RPMI8226 (cell line): Measurements from ENCODE around the gene FBXO8.

Experiments
- DNase-seq: peaks from one replicate; pipeline ENCODE4 v3.0.0-alpha.2; 2015

Gene FBXO8

GRCh38 chr4:174241162-174241561 lies 42.3 kb downstream of the FBXO8 start:
- DNase-seq = no peak

- DNase-seq = no peak
Observed at GRCh38 chr4:174236359-174236758, 47.1 kb downstream of the FBXO8 start.

- DNase-seq = no peak
Observed at GRCh38 chr4:174230680-174231079, 52.8 kb downstream of the FBXO8 start.

- no peak for DNase-seq
Observed at GRCh38 chr4:174230148-174230547, 53.3 kb downstream of the FBXO8 start.

GRCh38 chr4:174228988-174229387 lies 54.5 kb downstream of the FBXO8 start:
- no peak for DNase-seq

GRCh38 chr4:174225349-174226049 lies 58.0 kb downstream of the FBXO8 start:
- DNase-seq = no peak

GRCh38 chr4:174224550-174224949 lies 58.9 kb downstream of the FBXO8 start:
- no peak for DNase-seq

- peak; percentile 39 for DNase-seq
Observed at GRCh38 chr4:174222266-174222872, 61.1 kb downstream of the FBXO8 start.

- no peak for DNase-seq
Observed at GRCh38 chr4:174218127-174218790, 65.2 kb downstream of the FBXO8 start.

GRCh38 chr4:174217273-174218126 lies 66.0 kb downstream of the FBXO8 start:
- no peak for DNase-seq

GRCh38 chr4:174216799-174217272 lies 66.6 kb downstream of the FBXO8 start:
- DNase-seq = no peak

GRCh38 chr4:174215961-174216680 lies 67.3 kb downstream of the FBXO8 start:
- DNase-seq = no peak

GRCh38 chr4:174215057-174215456 lies 68.4 kb downstream of the FBXO8 start:
- no peak for DNase-seq

- DNase-seq = no peak
Observed at GRCh38 chr4:174214101-174214878, 69.2 kb downstream of the FBXO8 start.

- DNase-seq = no peak
Observed at GRCh38 chr4:174213731-174214100, 69.8 kb downstream of the FBXO8 start.

GRCh38 chr4:174212061-174212460 lies 71.4 kb downstream of the FBXO8 start:
- DNase-seq = no peak

GRCh38 chr4:174211622-174212044 lies 71.8 kb downstream of the FBXO8 start:
- DNase-seq = no peak

GRCh38 chr4:174210952-174211490 lies 72.4 kb downstream of the FBXO8 start:
- no peak for DNase-seq

GRCh38 chr4:174210354-174210753 lies 73.1 kb downstream of the FBXO8 start:
- DNase-seq = no peak

GRCh38 chr4:174209341-174209740 lies 74.1 kb downstream of the FBXO8 start:
- DNase-seq = no peak

GRCh38 chr4:174207367-174207766 lies 76.1 kb downstream of the FBXO8 start:
- DNase-seq = no peak
